ACC112 (cell line): ENCODE results near the gene ATP7B.
"Not testable (repeated sequence)": the region's sequence is repeated elsewhere in the genome, so short reads cannot be mapped to it uniquely, and the experiment has no call there.

Experiments
- H2AFZ ChIP-seq: fragments of 200-600 bp; sonication (generic); one replicate; pipeline ENCODE4 v1.6.0; 2017; ENCODE audit warnings: antibody characterized with exemption, low read length; ENCODE audit not compliant: unreplicated experiment
- H3K27ac ChIP-seq: fragments of 200-600 bp; sonication (generic); 2 replicates; pipeline ENCODE4 v1.5.1; 2014; ENCODE audit warnings: low read depth, mild to moderate bottlenecking, antibody characterized with exemption, low read length, moderate library complexity
- H3K27me3 ChIP-seq: fragments of 200-600 bp; sonication (generic); 2 replicates; pipeline ENCODE4 v1.6.1; 2014; ENCODE audit warnings: mild to moderate bottlenecking, antibody characterized with exemption, low read length, moderate library complexity, mixed read lengths; ENCODE audit not compliant: insufficient read depth
- H3K36me3 ChIP-seq: fragments of 200-600 bp; sonication (generic); 2 replicates; pipeline ENCODE4 v1.6.1; 2016; ENCODE audit warnings: mild to moderate bottlenecking, antibody characterized with exemption, low read length, moderate library complexity, mixed read lengths; ENCODE audit not compliant: insufficient read depth
- H3K4me1 ChIP-seq: fragments of 200-600 bp; sonication (generic); one replicate; pipeline ENCODE4 v1.6.1; 2016; ENCODE audit warnings: low read length, mixed read lengths; ENCODE audit not compliant: insufficient read depth, unreplicated experiment, control insufficient read depth
- H3K4me3 ChIP-seq: fragments of 200-600 bp; sonication (generic); 2 replicates; pipeline ENCODE4 v1.5.1; 2014; ENCODE audit warnings: mild to moderate bottlenecking, low read depth, low read length
- H3K79me2 ChIP-seq: fragments of 200-600 bp; sonication (generic); one replicate; pipeline ENCODE4 v1.6.0; 2016; ENCODE audit warnings: low read length; ENCODE audit not compliant: control insufficient read depth, unreplicated experiment, insufficient read depth

ATP7B gene

GRCh38 chr13:51910508-51910907, 100.7 kb downstream of the ATP7B start:
- H3K4me1 ChIP-seq: no peaks in the 10 kb centered on the region
- no peak overlapping the region for H3K27ac ChIP-seq
- peaks cover 34% of the 10 kb centered on the region for H3K27me3 ChIP-seq
- H3K79me2 ChIP-seq: no peaks in the 10 kb centered on the region
- H2AFZ ChIP-seq: no peak overlapping the region
- no peak overlapping the region for H3K4me3 ChIP-seq
- H3K36me3 ChIP-seq: no peaks in the 10 kb centered on the region

GRCh38 chr13:51909265-51909664, 102.0 kb downstream of the ATP7B start:
- not testable (repeated sequence) for H3K4me3 ChIP-seq

GRCh38 chr13:51907040-51907732, 104.1 kb downstream of the ATP7B start:
- H3K27me3 ChIP-seq: peaks cover 43% of the 10 kb centered on the region
- no peaks in the 10 kb centered on the region for H3K79me2 ChIP-seq
- no peak overlapping the region for H2AFZ ChIP-seq
- no peaks in the 10 kb centered on the region for H3K4me1 ChIP-seq
- no peak overlapping the region for H3K27ac ChIP-seq
- no peaks in the 10 kb centered on the region for H3K36me3 ChIP-seq
- H3K4me3 ChIP-seq: no peak overlapping the region

More at GRCh38 chr13:51909265-51909664, 102.0 kb downstream of the ATP7B start:
- H3K27ac ChIP-seq, H2AFZ ChIP-seq, H3K36me3 ChIP-seq, H3K79me2 ChIP-seq, H3K4me1 ChIP-seq: not testable (repeated sequence)
- H3K27me3 ChIP-seq: peaks cover 35% of the 10 kb centered on the region

DNA sequence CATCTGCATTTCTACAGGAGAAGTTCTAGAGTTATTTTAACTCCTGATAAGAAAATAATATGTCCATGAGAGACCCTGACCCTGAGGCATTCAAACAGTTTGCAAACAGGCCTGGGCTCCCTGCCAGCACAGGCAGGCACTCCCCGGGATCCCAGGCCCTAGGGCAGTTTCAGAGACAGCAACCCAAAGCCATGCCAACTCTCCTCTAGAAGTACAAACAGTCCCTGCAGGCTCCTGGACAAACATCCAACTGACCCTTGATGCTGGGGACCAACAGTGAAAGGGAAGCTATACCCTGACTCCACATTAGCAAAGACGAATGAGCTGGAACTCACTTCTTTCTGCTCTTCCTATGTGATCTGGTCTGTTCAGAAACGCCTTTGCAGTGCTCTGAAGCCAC, 104.7 kb downstream of the ATP7B start:
- Histone ChIP-seq H3K36me3 (no peaks in the 10 kb centered on the region), H3K4me3 (no peak overlapping the region), H3K4me1 (no peaks in the 10 kb centered on the region), H3K27me3 (peaks cover 40% of the 10 kb centered on the region), H2AFZ (no peak overlapping the region), H3K79me2 (no peaks in the 10 kb centered on the region), H3K27ac (no peak overlapping the region)

DNA sequence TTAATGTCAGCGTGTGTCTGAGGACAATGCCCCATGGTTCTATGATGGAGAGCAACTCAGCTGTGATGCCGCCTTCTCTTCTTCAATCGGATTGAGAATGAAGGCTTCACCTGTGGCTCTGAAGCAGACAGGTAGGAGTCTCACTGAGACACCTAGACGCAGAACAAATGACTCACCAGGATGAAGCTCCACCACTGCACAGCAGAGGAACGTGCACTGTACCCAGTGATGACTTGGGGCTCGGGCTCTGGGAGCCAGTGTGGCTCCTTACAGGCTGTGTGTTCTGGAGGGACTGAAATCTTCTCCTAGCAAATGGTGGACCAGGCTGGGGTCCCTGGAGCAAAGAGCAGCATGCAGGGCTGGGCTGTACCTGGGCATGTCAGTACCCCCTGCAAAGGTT, 105.5 kb downstream of the ATP7B start:
- no peaks in the 10 kb centered on the region for H3K4me1 ChIP-seq
- H3K36me3 ChIP-seq: no peaks in the 10 kb centered on the region
- no peak overlapping the region for H2AFZ ChIP-seq
- no peak overlapping the region for H3K4me3 ChIP-seq
- H3K79me2 ChIP-seq: no peaks in the 10 kb centered on the region
- H3K27me3 ChIP-seq: peaks cover 39% of the 10 kb centered on the region
- no peak overlapping the region for H3K27ac ChIP-seq

DNA sequence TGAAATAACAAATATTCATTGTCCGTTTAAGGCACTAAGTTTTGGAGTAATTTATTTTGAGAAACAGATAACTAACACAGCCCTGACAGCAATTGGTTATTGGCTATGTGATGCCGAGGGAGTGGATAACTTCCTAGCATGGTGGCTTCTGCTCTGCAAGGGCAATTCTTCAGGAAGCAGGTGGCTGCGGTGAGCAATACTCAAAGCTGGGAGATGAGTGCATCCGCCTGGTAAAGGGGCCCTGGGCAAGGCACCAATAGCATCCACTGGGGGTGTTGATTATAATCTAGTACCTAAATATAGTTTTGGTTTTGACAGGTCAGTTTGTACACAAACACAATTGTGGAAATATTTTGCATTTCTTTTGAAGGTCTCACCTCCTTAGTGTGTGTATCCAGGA, 108.5 kb downstream of the ATP7B start:
- Histone ChIP-seq H3K79me2 (no peaks in the 10 kb centered on the region), H3K36me3 (no peaks in the 10 kb centered on the region), H3K4me1 (no peaks in the 10 kb centered on the region), H3K27me3 (peaks cover 59% of the 10 kb centered on the region), H3K27ac (no peak overlapping the region), H2AFZ (no peak overlapping the region), H3K4me3 (no peak overlapping the region)

- H3K36me3 ChIP-seq: no peaks in the 10 kb centered on the region
- H3K4me1 ChIP-seq: no peaks in the 10 kb centered on the region
- H3K4me3 ChIP-seq: no peak overlapping the region
- H2AFZ ChIP-seq: no peak overlapping the region
- H3K27me3 ChIP-seq: peaks cover 66% of the 10 kb centered on the region
- H3K27ac ChIP-seq: no peak overlapping the region
- H3K79me2 ChIP-seq: no peaks in the 10 kb centered on the region
Observed at GRCh38 chr13:51900471-51900870, 110.8 kb downstream of the ATP7B start.

DNA sequence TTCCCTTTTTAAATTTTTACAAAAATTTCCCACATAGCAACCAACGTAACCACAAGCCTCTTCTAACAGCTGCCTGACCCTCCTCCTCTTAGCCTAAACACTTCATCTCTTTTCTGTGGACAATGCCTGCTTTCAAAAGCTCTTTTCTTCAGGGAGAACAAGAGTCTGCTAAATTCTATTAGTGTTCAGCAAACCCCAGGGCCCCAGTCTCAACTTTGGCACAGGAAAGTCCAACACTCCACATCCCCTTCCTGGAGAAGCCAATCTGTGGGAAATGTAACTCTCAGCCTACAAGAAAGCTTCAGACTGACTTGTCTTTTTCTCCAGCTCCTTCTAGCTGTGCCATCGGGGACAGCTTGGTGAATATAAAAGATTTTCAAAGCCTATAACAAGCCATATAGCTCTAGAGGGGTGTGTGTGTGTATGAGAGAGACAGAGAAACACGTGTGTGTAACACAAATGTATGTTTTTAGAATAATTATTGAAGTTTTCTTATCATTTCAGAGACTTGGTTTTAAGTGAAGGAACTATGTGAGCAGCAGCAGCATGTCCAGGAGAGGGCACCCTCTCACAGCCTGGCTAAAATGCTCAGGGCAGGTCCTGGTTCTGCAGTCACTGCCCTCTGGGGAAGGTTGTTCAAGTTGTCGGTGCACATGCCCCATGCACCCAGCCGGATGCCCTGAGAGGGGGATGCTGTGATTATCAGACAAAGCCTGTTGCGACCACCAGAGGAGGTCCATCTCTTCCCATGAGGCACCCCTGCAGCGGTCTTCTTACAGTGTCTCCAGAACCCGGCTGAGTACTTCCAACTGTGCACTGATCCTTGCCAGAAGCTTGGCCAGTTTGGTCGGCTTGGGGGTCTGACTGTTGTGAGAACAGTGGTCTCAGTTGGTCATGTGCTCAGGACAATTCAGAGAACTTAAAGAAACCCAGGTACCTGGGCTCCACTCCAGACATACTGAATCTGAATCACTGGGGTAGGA, 115.1 kb downstream of the ATP7B start:
- H3K36me3 ChIP-seq: no peaks in the 10 kb centered on the region
- no peaks in the 10 kb centered on the region for H3K79me2 ChIP-seq
- H2AFZ ChIP-seq: no peak overlapping the region
- no peak overlapping the region for H3K4me3 ChIP-seq
- no peak overlapping the region for H3K27ac ChIP-seq
- no peaks in the 10 kb centered on the region for H3K4me1 ChIP-seq
- peaks cover 58% of the 10 kb centered on the region for H3K27me3 ChIP-seq

- Histone ChIP-seq H3K36me3 (no peaks in the 10 kb centered on the region), H2AFZ (no peak overlapping the region), H3K79me2 (no peaks in the 10 kb centered on the region), H3K27ac (no peak overlapping the region), H3K27me3 (peaks cover 45% of the 10 kb centered on the region), H3K4me3 (no peak overlapping the region), H3K4me1 (no peaks in the 10 kb centered on the region)
Observed at GRCh38 chr13:51894239-51894638, 117.0 kb downstream of the ATP7B start.

- no peak overlapping the region for H2AFZ ChIP-seq
- peaks cover 35% of the 10 kb centered on the region for H3K27me3 ChIP-seq
- H3K79me2 ChIP-seq: no peaks in the 10 kb centered on the region
Observed at GRCh38 chr13:51892657-51893056, 118.6 kb downstream of the ATP7B start.

More at GRCh38 chr13:51892657-51893056, 118.6 kb downstream of the ATP7B start:
- Histone ChIP-seq H3K27ac (no peak overlapping the region), H3K36me3 (no peaks in the 10 kb centered on the region), H3K4me3 (no peak overlapping the region), H3K4me1 (no peaks in the 10 kb centered on the region)
